Measurements from ENCODE around the gene SURF6.
"Not testable (repeated sequence)": the region's sequence is repeated elsewhere in the genome, so short reads cannot be mapped to it uniquely, and the experiment has no call there.

SURF6 gene

DNA sequence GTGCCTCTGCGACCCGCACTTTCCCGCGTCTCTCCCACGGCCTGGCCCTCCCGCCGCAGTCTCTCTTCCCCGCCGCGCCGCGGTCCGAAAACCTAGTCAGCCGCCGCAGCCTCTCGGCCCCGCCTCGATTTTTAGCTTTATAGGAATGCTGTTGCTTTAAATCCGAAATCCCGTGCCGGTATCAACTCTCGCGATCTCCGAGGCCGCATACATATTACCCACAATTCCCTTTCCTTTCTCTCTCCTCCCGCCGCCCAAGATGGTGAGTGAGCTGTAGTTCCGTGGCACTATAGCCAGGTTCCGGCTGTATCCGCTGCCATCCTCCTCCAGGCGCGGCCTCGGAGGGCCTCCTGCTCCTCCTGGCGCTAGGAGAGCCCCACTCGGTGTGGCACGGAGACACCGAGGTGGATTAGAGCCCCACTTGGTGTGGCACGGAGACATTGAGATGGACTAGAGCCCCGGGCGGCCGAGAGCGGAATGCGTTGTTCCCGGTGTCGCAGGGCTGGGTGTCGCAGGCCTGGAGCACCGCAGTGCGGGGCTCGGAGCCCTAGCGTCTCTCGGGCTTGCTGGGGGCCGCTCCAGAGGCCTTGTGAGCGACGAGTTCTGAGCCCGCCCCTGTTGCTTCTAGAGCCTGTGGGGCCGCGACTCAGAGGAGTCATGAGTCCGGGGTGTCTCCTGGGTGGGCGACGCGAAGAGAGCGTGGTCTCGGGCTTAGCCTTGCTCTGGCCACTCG, 12.2 kb upstream of the SURF6 start, which contains the start of the genes MED22 and RPL7A:
MED22 (minus strand) TSS at position 147 of the 733 bp plus-strand sequence. CDS start 1,469 bp downstream, outside the sequence.
RPL7A (plus strand) TSS at position 234 of the 733 bp plus-strand sequence; CDS start at position 260, 26 bp downstream.
- DNase-seq (ENCODE audit: low read depth, low spot score), result peak; percentile 84

GRCh38 chr9:133347515-133347984, 11.6 kb upstream of the SURF6 start:
- no peak for DNase-seq (ENCODE audit: low read depth, low spot score)

DNA sequence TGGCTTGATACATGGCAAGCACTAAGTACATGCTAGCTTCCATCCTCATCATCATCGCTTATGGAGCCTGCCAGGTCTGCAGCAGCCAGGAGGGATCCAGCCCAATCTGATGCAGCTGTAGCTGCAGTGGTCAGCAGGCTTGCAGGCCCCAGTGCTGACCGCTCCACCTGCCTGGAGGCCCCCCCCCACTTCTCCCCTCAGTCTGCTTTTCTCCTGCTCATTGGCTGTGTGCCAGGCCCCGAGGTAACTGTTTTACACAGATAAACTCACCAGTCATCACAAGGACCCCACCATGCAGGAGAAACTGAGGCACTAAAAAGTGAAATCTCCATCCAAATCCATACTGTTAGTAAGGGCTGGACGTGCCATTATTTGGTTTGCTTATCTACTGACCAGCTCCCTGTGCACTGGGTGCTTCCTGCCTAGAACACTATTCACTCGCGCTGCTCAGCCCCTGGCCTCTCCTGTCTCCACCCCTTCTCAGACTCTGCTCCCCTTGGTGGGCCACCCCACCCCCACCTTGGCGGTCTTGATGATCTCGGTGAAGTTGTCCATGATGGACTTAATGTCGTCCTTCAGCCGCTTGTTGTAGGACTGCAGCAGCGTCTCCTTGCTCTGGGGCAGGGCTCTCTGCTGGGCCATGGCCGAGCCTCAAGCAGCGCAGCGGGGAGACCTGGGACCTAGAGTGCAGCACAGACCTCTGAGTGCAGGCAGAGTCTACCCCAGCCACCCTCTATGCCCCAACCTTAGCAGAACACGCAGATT, 10.2 kb upstream of the SURF6 start:
- no peak for DNase-seq (ENCODE audit: low read depth, low spot score)

- no peak for DNase-seq (ENCODE audit: low read depth, low spot score)
These were observed 9.6 kb upstream of the SURF6 start for GRCh38 chr9:133345596-133345995.

DNA sequence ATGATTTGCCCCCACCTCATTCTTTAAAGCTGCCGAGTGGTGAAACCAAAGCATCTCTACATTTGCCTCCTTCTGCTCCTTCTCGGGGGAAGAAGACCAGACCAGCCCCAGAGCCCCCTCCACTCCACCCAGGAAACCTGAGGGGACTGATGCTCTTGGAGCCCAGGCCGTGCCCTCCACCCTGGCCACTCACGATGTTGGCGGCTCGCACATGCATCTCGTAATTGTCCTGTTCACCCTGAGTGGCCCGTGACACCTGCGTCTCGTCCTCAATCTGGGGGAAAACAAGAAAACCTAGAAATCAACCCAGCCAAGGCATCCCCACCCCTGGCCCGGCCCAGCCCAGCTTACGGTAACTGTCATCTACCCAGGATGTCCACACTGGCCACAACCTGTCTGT, 9.0 kb upstream of the SURF6 start:
- no peak for DNase-seq (ENCODE audit: low read depth, low spot score)

- DNase-seq (ENCODE audit: low read depth, low spot score), result no peak
These were observed 8.1 kb upstream of the SURF6 start for GRCh38 chr9:133344071-133344470.

DNA sequence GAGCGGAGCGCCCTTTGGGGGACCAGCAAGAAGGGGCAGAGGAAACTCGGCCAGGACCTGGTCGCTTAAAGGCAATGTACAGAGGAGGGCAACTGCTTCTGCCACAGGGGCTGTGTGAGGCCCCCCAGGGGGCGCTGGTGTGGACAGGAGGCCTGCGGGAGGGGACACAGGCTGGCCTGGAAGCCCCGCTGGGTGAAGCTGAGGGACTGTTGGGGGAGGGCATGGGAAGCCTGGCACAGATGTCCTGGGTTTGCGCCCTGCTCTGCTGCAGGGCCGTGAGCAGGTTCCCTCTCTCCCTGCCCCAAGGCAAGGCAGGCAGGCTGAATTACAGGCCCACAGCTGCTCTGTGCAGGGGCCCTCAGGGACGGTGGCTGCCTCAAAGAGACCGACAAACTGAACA, 6.6 kb upstream of the SURF6 start:
- DNase-seq (ENCODE audit: low read depth, low spot score), result no peak

DNA sequence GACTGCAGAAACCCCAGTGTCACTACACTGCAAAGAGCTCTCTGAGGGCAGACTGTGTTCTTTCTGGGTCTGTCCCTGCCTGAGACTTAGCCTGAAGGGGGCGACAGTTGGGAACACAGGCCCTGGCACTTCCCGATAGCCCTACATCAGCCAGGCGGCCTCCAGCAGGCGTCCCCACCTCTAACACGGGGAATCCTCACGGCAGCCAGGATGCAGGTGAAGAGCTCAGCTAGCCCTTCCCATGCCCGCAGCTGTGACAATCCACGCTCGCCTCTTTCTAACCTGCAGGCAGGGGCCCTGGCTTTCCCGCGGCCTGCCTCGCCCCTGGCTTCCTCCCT, 6.0 kb upstream of the SURF6 start:
- no peak for DNase-seq (ENCODE audit: low read depth, low spot score)

DNA sequence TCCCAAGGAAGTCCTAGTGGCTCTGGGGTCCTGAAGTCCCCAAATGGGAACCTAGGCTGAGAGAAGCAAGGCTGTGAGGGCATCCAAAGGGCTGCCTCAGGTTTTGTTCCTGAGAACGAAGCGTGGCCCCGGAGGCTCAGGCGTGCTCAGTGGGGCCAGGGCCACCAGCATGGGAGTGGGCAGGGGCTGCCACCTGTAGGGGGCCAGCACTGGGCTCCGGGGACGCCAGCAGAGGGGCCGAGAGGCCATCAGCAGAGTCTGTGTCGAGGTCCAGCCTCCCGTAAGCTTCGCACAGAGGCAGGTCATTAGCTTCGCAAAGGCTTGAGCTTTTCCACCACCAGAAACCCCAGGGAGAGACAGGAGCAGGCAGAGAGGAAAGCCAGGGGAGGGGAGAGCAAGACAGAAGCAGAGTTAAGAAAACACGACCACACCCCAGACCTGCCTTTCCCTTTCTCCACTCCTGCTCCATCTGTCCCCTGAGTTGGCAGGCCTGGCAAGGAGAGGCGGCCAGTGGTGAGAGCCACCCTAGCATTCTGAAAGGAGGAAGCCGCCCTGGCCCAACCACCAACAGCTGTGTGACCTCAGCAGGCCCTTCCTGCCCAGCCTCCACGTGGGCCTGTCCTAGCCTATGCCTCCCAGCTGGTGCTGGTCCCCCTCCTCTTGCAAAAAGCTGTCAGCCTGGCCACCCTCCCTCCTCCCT, 5.5 kb upstream of the SURF6 start:
- DNase-seq (ENCODE audit: low read depth, low spot score), result no peak

DNA sequence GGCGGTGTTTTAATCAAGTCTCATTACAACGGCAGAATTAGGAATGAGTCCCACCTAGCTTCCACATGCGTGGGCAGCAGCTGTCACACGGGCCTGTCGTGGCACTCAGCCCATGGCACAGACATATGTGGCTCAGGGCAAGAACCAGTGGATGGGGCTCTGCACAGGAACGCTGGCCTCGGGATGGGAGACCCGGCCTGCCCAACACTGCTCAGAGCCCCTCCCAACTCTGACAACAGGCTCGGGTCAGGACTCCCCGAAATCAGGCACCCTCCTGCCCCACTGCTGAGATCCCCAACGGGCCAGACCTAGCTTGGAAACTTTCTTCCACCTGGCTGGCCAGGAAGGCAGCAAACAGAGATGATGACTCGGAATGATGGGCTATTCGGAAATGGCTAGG, 4.9 kb upstream of the SURF6 start:
- no peak for DNase-seq (ENCODE audit: low read depth, low spot score)

DNA sequence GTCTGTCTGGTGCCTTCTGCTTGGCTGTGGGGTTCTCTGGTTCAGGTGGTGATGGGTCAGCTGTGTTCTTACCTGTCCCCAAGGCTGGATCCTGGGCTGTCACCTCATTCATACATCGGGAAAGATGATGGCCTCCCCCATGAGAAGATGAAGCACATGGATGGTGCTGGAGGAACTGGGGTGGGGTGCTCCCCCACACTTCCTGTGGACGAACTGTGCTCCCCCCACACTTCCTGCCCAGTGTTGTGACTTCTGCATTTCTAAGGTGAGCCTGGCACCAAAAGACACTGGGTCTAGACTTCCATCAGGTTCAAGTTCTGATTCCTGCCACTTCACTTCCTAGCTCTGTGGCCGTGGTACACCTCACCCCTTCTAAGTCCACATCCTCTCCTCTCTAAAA, 4.3 kb upstream of the SURF6 start:
- no peak for DNase-seq (ENCODE audit: low read depth, low spot score)

- DNase-seq (ENCODE audit: low read depth, low spot score), result no peak
These were observed 3.7 kb upstream of the SURF6 start for GRCh38 chr9:133339641-133340040.

- not testable (repeated sequence) for DNase-seq (ENCODE audit: low read depth, low spot score)
These were observed 1.1 kb downstream of the SURF6 start for GRCh38 chr9:133334888-133335287.

DNA sequence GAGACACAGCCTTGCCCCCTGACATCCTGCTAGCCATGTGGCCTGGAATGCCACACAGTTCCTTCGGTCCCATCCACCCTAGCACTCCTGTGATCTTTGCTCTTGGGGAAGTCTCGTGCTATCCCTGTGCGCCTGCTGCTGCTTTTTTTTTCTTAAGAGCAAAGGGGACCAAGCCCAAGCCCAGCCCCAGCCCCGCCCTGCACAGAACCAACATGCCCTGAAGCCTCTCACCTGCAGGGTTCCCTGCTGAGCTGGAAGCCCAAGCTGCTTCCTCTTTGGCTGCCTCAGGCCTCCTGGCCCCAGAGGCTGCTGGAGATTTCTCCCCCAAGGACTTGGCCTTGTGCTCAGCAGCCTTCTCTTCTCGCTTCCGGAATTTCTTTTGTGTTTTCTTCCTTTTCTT, 1.8 kb downstream of the SURF6 start:
- DNase-seq (ENCODE audit: low read depth, low spot score), result no peak

- no peak for DNase-seq (ENCODE audit: low read depth, low spot score)
These were observed 2.4 kb downstream of the SURF6 start for GRCh38 chr9:133333566-133333965.

GRCh38 chr9:133333011-133333410, 3.0 kb downstream of the SURF6 start:
- DNase-seq (ENCODE audit: low read depth, low spot score), result no peak

GRCh38 chr9:133332381-133332730, 3.6 kb downstream of the SURF6 start:
- no peak for DNase-seq (ENCODE audit: low read depth, low spot score)

DNA sequence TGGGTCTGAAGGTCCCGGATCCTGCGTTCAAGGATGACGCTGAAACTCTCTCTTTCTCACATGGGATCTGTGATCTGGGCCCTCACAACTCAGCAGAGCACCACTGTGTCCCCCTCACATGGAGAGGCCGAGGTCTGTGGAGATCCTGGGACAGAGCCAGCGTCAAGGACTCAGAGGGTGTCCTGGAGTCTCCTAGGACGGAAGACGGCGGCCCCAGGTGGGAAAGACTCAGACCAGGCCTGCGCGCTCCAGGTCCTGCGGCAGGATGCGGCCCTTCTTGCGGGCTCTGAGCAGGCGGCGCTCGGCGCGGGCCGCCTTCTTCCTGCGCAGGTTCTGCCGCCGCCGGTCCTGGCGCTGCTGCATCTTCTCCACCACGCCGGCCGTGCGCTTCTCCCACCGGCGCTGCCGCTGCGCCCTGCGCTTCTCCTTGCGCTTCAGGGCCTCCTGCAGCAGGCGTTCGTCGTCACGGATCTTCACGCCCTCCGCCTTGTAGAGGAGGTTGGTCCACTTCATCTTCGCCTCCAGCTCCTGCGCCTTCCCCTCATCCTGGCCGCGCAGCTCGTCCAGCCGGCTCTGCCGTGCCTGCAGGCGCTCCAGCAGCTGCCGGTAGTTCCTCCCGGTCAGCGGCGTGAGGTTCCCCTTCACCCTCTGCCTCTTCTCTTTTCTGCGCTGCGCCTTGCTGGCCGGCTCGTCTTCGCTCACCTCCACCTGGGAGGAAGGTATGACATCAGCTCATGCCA, 4.2 kb downstream of the SURF6 start:
- no peak for DNase-seq (ENCODE audit: low read depth, low spot score)

DNA sequence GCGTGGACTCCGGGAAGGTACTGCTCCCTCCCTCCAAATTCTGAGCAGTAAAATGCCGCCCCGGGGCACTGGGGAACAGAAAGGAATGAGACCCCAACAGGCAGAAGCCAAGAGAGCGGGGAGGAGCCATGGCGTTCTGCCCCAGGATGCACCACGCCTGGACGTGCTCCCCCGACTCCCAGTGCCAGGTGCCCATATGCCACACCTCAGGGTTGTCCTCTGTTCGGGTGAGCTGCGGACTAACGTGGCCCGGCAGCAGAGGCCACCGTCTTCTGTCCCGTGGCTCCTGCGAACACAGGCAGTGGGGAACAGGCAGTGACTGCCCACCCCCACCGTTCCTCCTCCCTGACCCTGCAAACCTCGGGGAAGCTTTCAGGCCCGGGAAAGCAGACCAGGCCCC, 4.8 kb downstream of the SURF6 start:
- no peak for DNase-seq (ENCODE audit: low read depth, low spot score)

DNA sequence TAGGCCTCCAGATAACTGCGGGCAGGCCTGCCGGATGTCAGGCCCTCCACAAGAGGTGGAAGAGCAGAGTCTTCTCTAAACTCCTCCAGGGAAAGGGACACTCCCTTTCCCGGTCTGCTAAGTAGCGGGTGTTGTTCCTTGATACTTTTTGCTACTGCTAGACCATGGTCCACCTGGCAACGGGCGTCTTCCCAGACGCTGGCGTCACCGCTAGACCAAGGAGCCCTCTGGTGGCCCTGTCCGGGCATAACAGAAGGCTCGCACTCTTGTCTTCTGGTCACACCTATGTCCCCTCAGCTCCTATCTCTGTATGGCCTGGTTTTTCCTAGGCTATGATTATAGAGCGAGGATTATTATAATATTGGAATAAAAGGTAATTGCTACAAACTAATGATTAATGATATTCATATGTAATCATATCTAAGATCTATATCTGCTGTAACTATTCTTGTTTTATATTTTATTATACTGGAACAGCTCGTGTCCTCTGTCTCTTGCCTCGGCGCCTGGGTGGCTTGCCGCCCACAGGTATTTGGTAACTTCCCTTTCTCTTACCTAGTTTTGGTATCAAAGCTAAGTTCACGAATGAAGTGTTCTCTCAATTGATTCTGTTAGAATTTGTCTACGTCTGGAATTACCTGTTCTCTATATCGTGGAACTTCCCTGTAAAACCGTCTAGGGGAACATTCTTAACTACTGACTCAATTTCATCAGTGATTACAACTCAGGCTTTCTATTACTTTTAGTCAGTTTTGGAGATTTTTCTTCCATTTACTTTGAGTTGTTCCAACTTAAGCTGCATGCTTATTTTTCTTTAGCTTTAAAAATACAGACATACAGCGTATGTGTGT, 6.5 kb downstream of the SURF6 start:
- DNase-seq (ENCODE audit: low read depth, low spot score), result not testable (repeated sequence)

All from iPS DF 19.7 (cell line).